ENCODE measurements around the gene ITGA2.

DNA sequence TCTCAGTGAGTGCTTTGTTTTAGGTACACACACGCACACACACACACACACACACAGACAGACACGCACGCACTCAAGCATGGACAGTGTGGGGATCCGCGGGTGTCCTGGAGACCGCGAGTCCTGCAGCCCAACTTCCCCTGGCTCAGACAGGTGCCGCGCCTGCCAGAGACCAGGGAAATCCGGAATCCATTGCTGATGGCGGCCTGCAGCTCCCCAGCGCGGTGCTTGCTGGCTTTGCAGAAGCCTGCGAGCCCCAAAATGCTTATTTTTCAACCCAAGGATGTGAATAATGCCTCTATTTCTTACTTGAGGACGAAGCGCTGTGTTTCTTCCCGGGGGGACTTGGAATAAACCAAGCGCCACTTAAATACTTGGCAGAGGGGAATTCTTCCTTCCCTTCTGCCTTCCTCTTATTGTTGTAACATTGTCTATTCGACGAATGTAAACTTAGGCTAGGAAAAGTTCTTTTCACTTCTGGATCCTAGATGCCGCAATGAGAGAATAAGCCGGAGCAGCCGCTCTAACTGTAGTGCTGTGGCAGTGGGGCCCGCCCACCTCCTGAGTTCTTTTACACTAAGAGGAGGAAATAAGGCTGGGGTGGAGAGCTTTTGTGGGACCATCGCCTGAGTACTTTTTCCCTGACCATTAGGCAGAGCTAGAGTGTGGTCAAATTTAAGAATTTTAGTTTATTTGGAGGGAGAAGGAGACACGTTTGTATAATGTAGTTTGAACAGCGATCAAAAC is 802 bp downstream of the ITGA2 start:
- TF ChIP-seq POLR2AphosphoS5 (IDR thresholded peaks at IDR 0.05; ENCODE audit: borderline replicate concordance, low read depth, low read length): no peak
- no peak for TF ChIP-seq EZH2 (IDR thresholded peaks at IDR 0.05)
- no peak for TF ChIP-seq FOXP2 (optimal IDR thresholded peaks at IDR 0.05; ENCODE audit: control extremely low read depth, extremely low read length, insufficient read depth)

All from SK-N-MC (cell line).